ENCODE data around the gene SLC66A3. TPM values are rescaled to one million over a fixed set of nuclear protein-coding genes. Genes with fewer than 3 reads are reported as not detected.

SLC66A3 gene
- total RNA-seq, 1 donor, result 68.8 TPM

- Histone ChIP-seq H3K27ac (ENCODE audit: low read depth, low read length) (no peak overlapping the region), H4K20me1 (ENCODE audit: insufficient read depth, low read length) (no peaks in the 10 kb centered on the region), H3K79me2 (ENCODE audit: insufficient read depth, low read length) (no peaks in the 10 kb centered on the region), H3K4me2 (ENCODE audit: insufficient read depth, low read length) (no peak overlapping the region), H3K4me1 (ENCODE audit: insufficient read depth, low read length) (no peaks in the 10 kb centered on the region), H3K4me3 (ENCODE audit: insufficient read depth, low read length) (no peak overlapping the region), H3K27me3 (ENCODE audit: insufficient read depth, low read length) (peaks cover 15% of the 10 kb centered on the region), H2AFZ (ENCODE audit: low read length) (no peak overlapping the region), H3K9me3 (ENCODE audit: low read depth, low read length) (no peaks in the 10 kb centered on the region), H3K36me3 (ENCODE audit: insufficient read depth, low read length) (no peaks in the 10 kb centered on the region)
- no peak for TF ChIP-seq CTCF (IDR thresholded peaks at IDR 0.05; ENCODE audit: extremely low read depth, low read depth, low read length)
- no peak for DNase-seq (ENCODE audit: insufficient read length, low spot score, missing footprints)
These were observed 9.2 kb upstream of the SLC66A3 start for GRCh38 chr2:11146076-11146475.

- Histone ChIP-seq H3K4me2 (ENCODE audit: insufficient read depth, low read length) (no peak overlapping the region), H3K36me3 (ENCODE audit: insufficient read depth, low read length) (no peaks in the 10 kb centered on the region), H3K4me3 (ENCODE audit: insufficient read depth, low read length) (no peak overlapping the region), H3K27me3 (ENCODE audit: insufficient read depth, low read length) (peaks cover 15% of the 10 kb centered on the region), H3K79me2 (ENCODE audit: insufficient read depth, low read length) (no peaks in the 10 kb centered on the region), H2AFZ (ENCODE audit: low read length) (no peak overlapping the region), H3K9me3 (ENCODE audit: low read depth, low read length) (no peaks in the 10 kb centered on the region), H3K27ac (ENCODE audit: low read depth, low read length) (no peak overlapping the region), H4K20me1 (ENCODE audit: insufficient read depth, low read length) (no peaks in the 10 kb centered on the region), H3K4me1 (ENCODE audit: insufficient read depth, low read length) (no peaks in the 10 kb centered on the region)
- no peak for DNase-seq (ENCODE audit: insufficient read length, low spot score, missing footprints)
- no peak for TF ChIP-seq CTCF (IDR thresholded peaks at IDR 0.05; ENCODE audit: extremely low read depth, low read depth, low read length)
These were observed 8.0 kb upstream of the SLC66A3 start for GRCh38 chr2:11147263-11147662.

- H4K20me1 ChIP-seq (ENCODE audit: insufficient read depth, low read length), result peaks cover 7% of the 10 kb centered on the region
- DNase-seq (ENCODE audit: insufficient read length, low spot score, missing footprints), result peak; percentile 35
- no peak overlapping the region for H3K27ac ChIP-seq (ENCODE audit: low read depth, low read length)
- no peaks in the 10 kb centered on the region for H3K9me3 ChIP-seq (ENCODE audit: low read depth, low read length)
- H3K4me3 ChIP-seq (ENCODE audit: insufficient read depth, low read length), result no peak overlapping the region
- H3K27me3 ChIP-seq (ENCODE audit: insufficient read depth, low read length), result no peaks in the 10 kb centered on the region
- peaks cover 10% of the 10 kb centered on the region for H3K4me1 ChIP-seq (ENCODE audit: insufficient read depth, low read length)
- H2AFZ ChIP-seq (ENCODE audit: low read length), result no peak overlapping the region
- peaks cover 4% of the 10 kb centered on the region for H3K79me2 ChIP-seq (ENCODE audit: insufficient read depth, low read length)
- TF ChIP-seq CTCF (IDR thresholded peaks at IDR 0.05; ENCODE audit: extremely low read depth, low read depth, low read length), result no peak
- no peak overlapping the region for H3K4me2 ChIP-seq (ENCODE audit: insufficient read depth, low read length)
- H3K36me3 ChIP-seq (ENCODE audit: insufficient read depth, low read length), result no peaks in the 10 kb centered on the region
These were observed 2.7 kb upstream of the SLC66A3 start for GRCh38 chr2:11152591-11152990.

GRCh38 chr2:11154016-11154922 is 998 bp upstream of the SLC66A3 start:
- H3K79me2 ChIP-seq (ENCODE audit: insufficient read depth, low read length), result peaks cover 4% of the 10 kb centered on the region
- H3K27me3 ChIP-seq (ENCODE audit: insufficient read depth, low read length), result no peaks in the 10 kb centered on the region
- DNase-seq (ENCODE audit: insufficient read length, low spot score, missing footprints), result peak; percentile 78
- peak overlapping the region; percentile 94 for H3K4me2 ChIP-seq (ENCODE audit: insufficient read depth, low read length)
- peaks cover 7% of the 10 kb centered on the region for H4K20me1 ChIP-seq (ENCODE audit: insufficient read depth, low read length)
- peak overlapping the region; percentile 97 for H2AFZ ChIP-seq (ENCODE audit: low read length)
- peaks cover 10% of the 10 kb centered on the region for H3K4me1 ChIP-seq (ENCODE audit: insufficient read depth, low read length)
- peak overlapping the region; percentile 76 for H3K4me3 ChIP-seq (ENCODE audit: insufficient read depth, low read length)
- TF ChIP-seq CTCF (IDR thresholded peaks at IDR 0.05; ENCODE audit: extremely low read depth, low read depth, low read length), result no peak
- H3K27ac ChIP-seq (ENCODE audit: low read depth, low read length), result peak overlapping the region; percentile 62
- no peaks in the 10 kb centered on the region for H3K36me3 ChIP-seq (ENCODE audit: insufficient read depth, low read length)
- no peaks in the 10 kb centered on the region for H3K9me3 ChIP-seq (ENCODE audit: low read depth, low read length)
